DND-41 (cell line): ENCODE results near the gene MAP3K14.
"Not testable (repeated sequence)": the region's sequence is repeated elsewhere in the genome, so short reads cannot be mapped to it uniquely, and the experiment has no call there.

Source experiments
- ATAC-seq: fragments of 200-7000 bp; cut with Tn5 transposase; 3 replicates; pipeline ENCODE4 v1.9.1; 2021; ENCODE audit warnings: low read depth; ENCODE audit not compliant: insufficient read depth
- DNase-seq: peaks from one replicate; pipeline ENCODE4 v3.0.0-alpha.2; 2020
- H2AFZ ChIP-seq: 2 replicates; pipeline ENCODE4 v1.6.0; 2012; ENCODE audit warnings: low read depth, low read length
- H3K27ac ChIP-seq: 2 replicates; pipeline ENCODE4 v1.5.1; 2012; ENCODE audit warnings: low read length, inconsistent platforms
- H3K27me3 ChIP-seq: fragments of 200-600 bp; sonication (generic); 2 replicates; pipeline ENCODE4 v1.6.0; 2012; ENCODE audit warnings: low read length, mild to moderate bottlenecking, inconsistent platforms; ENCODE audit not compliant: insufficient read depth, poor library complexity
- H3K36me3 ChIP-seq: 2 replicates; pipeline ENCODE4 v1.5.1; 2012; ENCODE audit warnings: low read length, inconsistent platforms; ENCODE audit not compliant: insufficient read depth
- H3K4me1 ChIP-seq: 2 replicates; pipeline ENCODE4 v1.5.1; 2012; ENCODE audit warnings: mild to moderate bottlenecking, low read length; ENCODE audit not compliant: insufficient read depth
- H3K4me2 ChIP-seq: 2 replicates; pipeline ENCODE4 v1.6.0; 2012; ENCODE audit warnings: mild to moderate bottlenecking, moderate library complexity, low read length, inconsistent platforms; ENCODE audit not compliant: insufficient read depth
- H3K4me3 ChIP-seq, 2 experiments: fragments of 200-600 bp in 1 of 2; shearing (Covaris generic) in 1 of 2; 2 replicates each; pipeline ENCODE4 v1.5.1; 2012 to 2016; ENCODE audit warnings: inconsistent platforms in 2 of 2, low read length in 2 of 2, mild to moderate bottlenecking in 2 of 2, low read depth in 1 of 2, moderate library complexity in 1 of 2
- H3K79me2 ChIP-seq: 2 replicates; pipeline ENCODE4 v1.6.0; 2012; ENCODE audit warnings: low read length, inconsistent platforms; ENCODE audit not compliant: insufficient read depth
- H3K9ac ChIP-seq: 2 replicates; pipeline ENCODE4 v1.6.0; 2012; ENCODE audit warnings: low read depth, mild to moderate bottlenecking, inconsistent platforms, low read length, moderate library complexity
- H3K9me3 ChIP-seq: 2 replicates; pipeline ENCODE4 v1.5.1; 2012; ENCODE audit warnings: low read length, moderate library complexity, mild to moderate bottlenecking, inconsistent platforms; ENCODE audit not compliant: insufficient read depth, severe bottlenecking
- H4K20me1 ChIP-seq: 2 replicates; pipeline ENCODE4 v1.6.0; 2012; ENCODE audit warnings: low read length; ENCODE audit not compliant: insufficient read depth
- EZH2 ChIP-seq: IDR thresholded peaks from 3 replicates; pipeline ENCODE4 v1.6.1; 2012; ENCODE audit warnings: borderline replicate concordance, low read depth, mild to moderate bottlenecking, moderate library complexity, low read length, inconsistent platforms; ENCODE audit not compliant: severe bottlenecking
- TF ChIP-seq, protein P1 (sequence below): IDR thresholded peaks from 2 replicates; pipeline ENCODE4 v1.5.1; 2012; ENCODE audit warnings: borderline replicate concordance, low read length, moderate library complexity, mild to moderate bottlenecking; ENCODE audit not compliant: poor library complexity, severe bottlenecking; ENCODE audit errors: extremely low read depth

Gene MAP3K14

DNA sequence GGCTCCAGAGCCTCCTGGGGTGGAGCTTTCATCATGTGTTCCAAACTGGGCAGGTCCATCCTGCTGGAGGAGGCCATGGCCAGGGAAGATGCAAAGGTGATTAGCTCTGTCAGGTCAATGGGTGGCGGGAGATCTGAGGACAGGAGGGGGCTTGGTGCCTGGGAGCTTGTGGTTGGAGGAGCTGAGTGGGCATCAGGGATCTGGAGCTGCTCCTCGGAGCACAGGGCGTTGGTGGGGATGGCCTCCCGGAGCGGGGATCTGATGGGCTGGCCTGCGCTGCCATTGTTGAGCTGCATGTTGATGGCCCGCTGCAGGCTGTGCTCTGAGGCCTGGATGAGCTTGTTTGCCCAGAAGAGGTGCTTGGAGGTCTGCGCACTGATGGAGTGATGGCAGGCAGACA, 61.5 kb downstream of the MAP3K14 start:
- H4K20me1 ChIP-seq: no peaks in the 10 kb centered on the region
- TF ChIP-seq, protein P1, sequence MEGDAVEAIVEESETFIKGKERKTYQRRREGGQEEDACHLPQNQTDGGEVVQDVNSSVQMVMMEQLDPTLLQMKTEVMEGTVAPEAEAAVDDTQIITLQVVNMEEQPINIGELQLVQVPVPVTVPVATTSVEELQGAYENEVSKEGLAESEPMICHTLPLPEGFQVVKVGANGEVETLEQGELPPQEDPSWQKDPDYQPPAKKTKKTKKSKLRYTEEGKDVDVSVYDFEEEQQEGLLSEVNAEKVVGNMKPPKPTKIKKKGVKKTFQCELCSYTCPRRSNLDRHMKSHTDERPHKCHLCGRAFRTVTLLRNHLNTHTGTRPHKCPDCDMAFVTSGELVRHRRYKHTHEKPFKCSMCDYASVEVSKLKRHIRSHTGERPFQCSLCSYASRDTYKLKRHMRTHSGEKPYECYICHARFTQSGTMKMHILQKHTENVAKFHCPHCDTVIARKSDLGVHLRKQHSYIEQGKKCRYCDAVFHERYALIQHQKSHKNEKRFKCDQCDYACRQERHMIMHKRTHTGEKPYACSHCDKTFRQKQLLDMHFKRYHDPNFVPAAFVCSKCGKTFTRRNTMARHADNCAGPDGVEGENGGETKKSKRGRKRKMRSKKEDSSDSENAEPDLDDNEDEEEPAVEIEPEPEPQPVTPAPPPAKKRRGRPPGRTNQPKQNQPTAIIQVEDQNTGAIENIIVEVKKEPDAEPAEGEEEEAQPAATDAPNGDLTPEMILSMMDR: no peak
- TF ChIP-seq EZH2: no peak
- no peak for ATAC-seq
- no peaks in the 10 kb centered on the region for H3K9me3 ChIP-seq
- H3K27ac ChIP-seq: peak overlapping the region; percentile 60
- H3K79me2 ChIP-seq: no peaks in the 10 kb centered on the region
- peaks cover 17% of the 10 kb centered on the region for H3K4me1 ChIP-seq
- no peaks in the 10 kb centered on the region for H3K36me3 ChIP-seq
- no peak overlapping the region for H2AFZ ChIP-seq
- no peak overlapping the region for H3K9ac ChIP-seq
- DNase-seq: no peak
- no peak overlapping the region for H3K4me3 ChIP-seq
- H3K27me3 ChIP-seq: no peaks in the 10 kb centered on the region
- no peak overlapping the region for H3K4me2 ChIP-seq

DNA sequence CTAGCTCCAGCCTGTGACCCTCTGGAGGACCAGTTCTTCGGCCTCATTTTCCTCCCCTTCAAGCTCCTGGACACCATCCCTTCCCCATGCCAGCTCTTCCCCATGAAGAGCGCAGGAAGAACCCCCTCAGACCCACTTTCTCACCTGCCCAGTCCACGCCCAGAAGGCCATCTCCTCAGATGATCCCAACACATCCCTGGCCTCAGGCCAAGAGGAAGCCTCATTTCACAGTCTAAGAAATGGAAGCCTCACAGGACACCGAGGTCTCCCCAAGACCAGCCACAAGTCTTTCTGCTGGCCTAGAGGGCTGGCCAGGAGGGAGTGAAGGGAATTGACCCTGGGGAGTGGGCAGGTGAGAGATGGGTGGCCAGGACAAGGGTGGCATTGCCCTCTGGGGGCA, 62.9 kb downstream of the MAP3K14 start:
- no peak overlapping the region for H3K4me3 ChIP-seq
- H3K4me1 ChIP-seq: peaks cover 17% of the 10 kb centered on the region
- H3K4me2 ChIP-seq: no peak overlapping the region
- no peak for TF ChIP-seq EZH2
- TF ChIP-seq, protein P1: no peak
- no peaks in the 10 kb centered on the region for H3K79me2 ChIP-seq
- DNase-seq (no peak), ATAC-seq (no peak)
- no peaks in the 10 kb centered on the region for H3K27me3 ChIP-seq
- H2AFZ ChIP-seq: no peak overlapping the region
- no peak overlapping the region for H3K27ac ChIP-seq
- peaks cover 7% of the 10 kb centered on the region for H3K36me3 ChIP-seq
- H3K9ac ChIP-seq: no peak overlapping the region
- H3K9me3 ChIP-seq: no peaks in the 10 kb centered on the region
- no peaks in the 10 kb centered on the region for H4K20me1 ChIP-seq

DNA sequence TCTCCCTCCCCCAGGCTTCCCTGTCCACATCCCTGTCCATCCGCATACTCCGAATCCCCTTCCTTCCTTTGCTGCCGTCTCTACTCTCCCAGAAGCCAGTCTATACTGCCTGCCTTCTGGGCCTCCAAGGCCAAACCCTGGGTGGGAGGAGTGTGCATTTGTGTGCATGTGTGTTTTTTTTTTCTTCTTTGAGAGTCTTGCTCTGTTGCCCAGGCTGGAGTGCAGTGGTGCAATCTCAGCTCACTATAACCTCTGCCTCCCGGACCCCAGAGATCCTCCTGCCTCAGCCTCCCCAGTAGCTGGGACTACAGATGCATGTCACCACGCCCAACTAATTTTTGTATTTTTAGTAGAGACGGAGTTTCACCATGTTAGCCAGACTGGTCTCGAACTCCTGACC, 63.6 kb downstream of the MAP3K14 start:
- not testable (repeated sequence) for H4K20me1 ChIP-seq, H3K36me3 ChIP-seq, H3K79me2 ChIP-seq, H3K4me2 ChIP-seq, H3K9me3 ChIP-seq, H3K4me3 ChIP-seq, ATAC-seq, H3K9ac ChIP-seq, H2AFZ ChIP-seq, H3K27ac ChIP-seq, DNase-seq, H3K27me3 ChIP-seq
- H3K4me1 ChIP-seq: peaks cover 17% of the 10 kb centered on the region

DNA sequence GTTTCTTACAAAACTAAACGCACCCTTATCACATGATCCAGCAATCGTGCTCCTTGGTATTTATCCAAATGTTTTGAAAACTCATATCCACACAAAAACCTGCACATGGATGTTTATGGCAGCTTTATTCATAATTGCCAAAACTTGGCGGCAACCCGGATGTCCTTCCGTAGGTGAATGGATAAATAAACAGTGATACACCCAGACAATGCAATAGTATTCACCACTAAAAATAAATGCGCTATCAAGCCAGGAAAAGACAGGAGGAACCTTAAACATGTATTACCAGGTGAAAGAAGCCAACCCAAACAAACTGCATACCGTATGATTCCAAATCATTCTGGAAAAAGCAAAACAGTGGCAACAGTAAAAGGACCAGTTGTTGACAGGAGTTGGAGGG, 64.9 kb downstream of the MAP3K14 start:
- H3K27me3 ChIP-seq: no peaks in the 10 kb centered on the region
- peaks cover 17% of the 10 kb centered on the region for H3K4me1 ChIP-seq
- ATAC-seq (no peak), DNase-seq (no peak)
- peaks cover 14% of the 10 kb centered on the region for H3K36me3 ChIP-seq
- TF ChIP-seq EZH2: no peak
- TF ChIP-seq, protein P1: no peak
- H3K79me2 ChIP-seq: no peaks in the 10 kb centered on the region
- no peak overlapping the region for H3K27ac ChIP-seq
- H3K9ac ChIP-seq: no peak overlapping the region
- no peak overlapping the region for H3K4me3 ChIP-seq
- H4K20me1 ChIP-seq: 0 out of 2 replicates have a peak, but pooled peaks cover under 1% of the 10 kb centered on the region
- H2AFZ ChIP-seq: no peak overlapping the region
- no peak overlapping the region for H3K4me2 ChIP-seq
- H3K9me3 ChIP-seq: no peaks in the 10 kb centered on the region
